NCI-H187 (cell line): Measurements from ENCODE around the gene SLC29A2.
A peak's percentile ranks its signal among the peaks of the same experiment; 100 is the strongest.

Experiments used
- DNase-seq, 2 experiments: peaks; one replicate each; lab custom pipeline; 2025; lab: John Stamatoyannopoulos, UW

The SLC29A2 gene, protein sequence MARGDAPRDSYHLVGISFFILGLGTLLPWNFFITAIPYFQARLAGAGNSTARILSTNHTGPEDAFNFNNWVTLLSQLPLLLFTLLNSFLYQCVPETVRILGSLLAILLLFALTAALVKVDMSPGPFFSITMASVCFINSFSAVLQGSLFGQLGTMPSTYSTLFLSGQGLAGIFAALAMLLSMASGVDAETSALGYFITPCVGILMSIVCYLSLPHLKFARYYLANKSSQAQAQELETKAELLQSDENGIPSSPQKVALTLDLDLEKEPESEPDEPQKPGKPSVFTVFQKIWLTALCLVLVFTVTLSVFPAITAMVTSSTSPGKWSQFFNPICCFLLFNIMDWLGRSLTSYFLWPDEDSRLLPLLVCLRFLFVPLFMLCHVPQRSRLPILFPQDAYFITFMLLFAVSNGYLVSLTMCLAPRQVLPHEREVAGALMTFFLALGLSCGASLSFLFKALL

DNA sequence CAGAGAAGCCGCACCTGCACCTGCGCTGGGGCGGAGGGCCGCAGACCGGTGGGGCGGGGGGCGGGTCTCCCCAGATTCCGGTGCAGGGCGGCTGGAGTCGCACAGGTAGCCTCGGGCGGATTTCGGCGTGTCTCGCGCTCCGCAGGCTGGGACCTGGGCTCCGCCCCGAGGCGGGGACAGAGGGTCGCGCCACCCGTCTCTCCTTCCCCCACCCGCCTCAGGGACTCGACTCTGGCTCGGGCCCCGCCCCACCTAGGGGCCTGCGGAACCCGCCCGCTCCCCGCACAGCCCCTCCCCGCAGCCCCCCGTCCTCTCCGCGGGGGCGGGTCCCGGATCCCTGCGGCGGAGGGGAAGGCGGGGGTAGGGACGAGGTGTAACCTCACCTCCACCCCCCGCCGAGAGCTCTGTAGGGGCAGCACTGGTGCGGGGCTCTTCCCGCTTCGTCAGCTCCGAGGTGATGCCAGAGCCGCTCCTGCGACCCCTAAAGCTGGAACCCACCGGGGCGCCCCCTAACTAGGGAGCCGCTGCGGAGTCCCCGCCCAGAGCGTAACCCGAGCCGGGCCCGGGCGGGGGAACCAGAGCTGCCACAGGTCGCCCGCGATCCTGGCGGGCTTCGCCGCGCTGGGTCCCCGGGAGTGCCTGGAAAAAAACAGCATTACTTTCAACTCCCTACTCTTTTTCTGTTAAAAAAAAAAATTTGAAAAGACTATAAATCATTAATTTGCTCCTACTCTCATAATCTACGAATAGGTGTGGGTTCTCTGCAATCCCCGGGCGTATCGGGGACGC lies at the start of gene SLC29A2:
Gene SLC29A2 (minus strand): TSS at position 134 of the 789 bp plus-strand sequence. CDS start 169 bp downstream, outside the sequence.
- peak; percentile 68 to 85 for DNase-seq

GRCh38 chr11:66420671-66421476 lies 49.3 kb upstream of the SLC29A2 start, which contains the start of gene NPAS4:
Gene NPAS4 (plus strand): TSS chr11:66421035. CDS start chr11:66421180, 145 bp downstream.
- no peak for DNase-seq

GRCh38 chr11:66419825-66420224 lies 48.3 kb upstream of the SLC29A2 start:
- no peak for DNase-seq

- no peak for DNase-seq
These were observed 47.4 kb upstream of the SLC29A2 start for GRCh38 chr11:66418986-66419308.

GRCh38 chr11:66418168-66418985 lies 46.8 kb upstream of the SLC29A2 start:
- DNase-seq: no peak

GRCh38 chr11:66417000-66417399 lies 45.4 kb upstream of the SLC29A2 start:
- DNase-seq: no peak

- DNase-seq: no peak
These were observed 43.9 kb upstream of the SLC29A2 start for GRCh38 chr11:66415423-66415822.

DNA sequence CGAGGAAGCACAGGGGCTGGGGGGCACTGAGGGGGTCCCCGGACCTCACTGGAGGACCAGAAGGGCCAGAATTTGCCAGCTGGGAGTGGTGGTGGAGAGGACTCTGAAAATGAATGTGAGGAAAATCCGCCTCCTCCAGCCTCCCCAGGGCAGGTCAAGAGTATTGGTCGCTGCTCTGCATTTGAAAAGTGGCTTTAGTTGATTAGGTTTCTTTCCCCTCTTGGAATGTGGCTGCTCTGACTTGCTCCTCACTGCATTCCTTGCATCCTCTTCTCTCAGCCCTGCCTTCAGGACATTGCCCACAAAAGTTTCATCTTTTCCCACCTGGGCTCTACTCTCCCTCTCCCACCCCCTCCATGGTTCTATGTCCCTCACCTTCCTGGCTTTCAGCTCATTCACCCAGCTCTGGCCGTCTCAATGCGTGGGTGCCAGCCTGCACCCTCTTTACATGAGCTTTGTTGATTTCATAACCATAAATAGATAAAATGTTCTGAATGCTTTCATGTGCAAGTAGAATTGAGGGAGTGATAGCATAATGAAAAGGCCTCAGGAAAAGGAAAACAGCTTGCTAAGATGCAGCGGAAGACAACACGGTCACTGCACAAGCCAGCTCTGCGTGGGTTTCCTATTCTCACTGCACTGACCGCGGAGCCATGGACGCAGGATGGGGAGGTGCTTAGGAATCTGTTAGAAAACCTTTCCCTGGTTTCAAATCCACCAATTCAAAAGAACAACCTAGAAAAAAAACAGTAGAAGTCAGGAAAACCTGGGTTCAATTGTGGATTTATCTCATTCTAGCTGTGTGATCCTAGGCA lies 42.8 kb upstream of the SLC29A2 start:
- DNase-seq: no peak

DNA sequence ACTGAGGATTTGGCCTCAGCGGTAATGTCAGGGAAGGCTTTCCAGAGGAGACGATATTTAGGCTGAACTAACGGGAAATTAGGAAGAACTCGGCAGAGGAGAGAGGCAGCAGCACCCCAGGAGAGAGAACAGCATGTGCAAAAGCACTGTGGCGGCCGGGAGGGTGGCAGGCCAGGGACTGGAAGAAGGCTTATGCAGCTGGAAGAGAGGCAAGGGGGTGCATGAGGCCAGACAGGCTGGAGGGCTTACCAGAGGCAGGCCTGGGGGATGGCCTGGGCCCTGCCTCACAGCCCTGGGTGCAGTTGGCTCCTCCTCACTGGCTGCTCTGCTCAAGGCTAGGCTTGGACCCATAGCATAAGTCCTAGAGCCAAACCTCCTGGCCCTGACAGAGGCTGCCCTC lies 41.6 kb upstream of the SLC29A2 start:
- no peak for DNase-seq

DNA sequence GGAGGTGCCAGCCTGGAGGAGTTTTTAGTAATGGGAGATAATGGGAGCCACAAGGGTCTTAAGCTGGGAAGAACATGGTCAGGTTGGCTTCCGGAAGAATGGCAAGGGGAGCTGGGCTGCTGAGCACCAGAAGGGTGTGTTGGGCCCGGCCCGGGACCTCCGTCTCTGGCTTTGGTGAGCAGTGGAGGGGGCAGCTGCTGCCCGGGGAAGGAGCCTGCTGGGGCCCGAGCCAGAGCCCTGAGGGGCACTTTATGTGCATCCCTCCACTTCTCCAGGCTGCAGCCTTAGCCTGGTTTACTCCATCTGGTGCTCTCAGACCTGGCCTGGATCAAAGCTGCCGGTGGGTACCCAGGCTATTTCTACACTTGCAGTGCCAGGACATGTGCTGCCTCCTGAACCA lies 40.5 kb upstream of the SLC29A2 start:
- DNase-seq: no peak

DNA sequence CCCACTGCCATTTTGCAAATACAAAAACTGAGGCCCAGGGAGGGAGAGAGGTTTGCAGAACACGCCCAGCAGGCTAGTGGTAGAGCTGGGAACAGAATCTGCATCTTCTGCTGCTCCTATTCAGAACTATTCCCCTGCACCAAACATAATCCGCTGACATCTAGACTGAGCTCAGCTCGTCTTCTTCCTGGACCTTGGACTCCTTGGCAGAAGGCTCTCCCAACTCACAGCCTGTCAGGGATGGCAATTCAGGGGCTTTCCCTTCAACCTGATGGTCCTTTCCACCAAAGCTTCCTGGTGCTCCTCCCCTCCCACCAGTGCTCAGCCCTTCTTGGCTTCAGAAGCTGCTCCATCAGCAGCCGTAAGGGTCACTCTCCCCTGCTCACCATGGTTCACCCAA lies 39.8 kb upstream of the SLC29A2 start:
- no peak for DNase-seq

DNA sequence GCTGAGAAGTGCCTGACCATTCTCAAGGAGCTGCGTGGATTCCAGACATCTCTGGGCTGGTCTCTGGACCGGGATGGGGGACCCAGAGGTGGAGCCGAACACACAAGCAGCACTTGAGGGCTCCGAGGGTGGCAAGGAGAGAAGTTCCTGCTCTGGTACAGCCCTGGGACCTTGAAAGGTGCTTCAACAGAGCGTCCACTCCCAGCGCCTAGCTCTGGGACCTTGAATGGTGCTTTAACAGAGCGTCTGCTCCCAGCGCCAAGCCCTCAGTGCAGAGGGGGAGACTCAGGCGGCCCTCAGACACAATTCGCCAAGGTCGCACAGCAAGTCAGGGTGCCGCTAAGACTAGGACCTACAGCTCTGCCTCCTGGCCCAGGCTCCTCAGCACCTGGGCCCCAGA lies 38.6 kb upstream of the SLC29A2 start:
- no peak for DNase-seq

GRCh38 chr11:66409226-66409625 lies 37.7 kb upstream of the SLC29A2 start:
- no peak for DNase-seq

DNA sequence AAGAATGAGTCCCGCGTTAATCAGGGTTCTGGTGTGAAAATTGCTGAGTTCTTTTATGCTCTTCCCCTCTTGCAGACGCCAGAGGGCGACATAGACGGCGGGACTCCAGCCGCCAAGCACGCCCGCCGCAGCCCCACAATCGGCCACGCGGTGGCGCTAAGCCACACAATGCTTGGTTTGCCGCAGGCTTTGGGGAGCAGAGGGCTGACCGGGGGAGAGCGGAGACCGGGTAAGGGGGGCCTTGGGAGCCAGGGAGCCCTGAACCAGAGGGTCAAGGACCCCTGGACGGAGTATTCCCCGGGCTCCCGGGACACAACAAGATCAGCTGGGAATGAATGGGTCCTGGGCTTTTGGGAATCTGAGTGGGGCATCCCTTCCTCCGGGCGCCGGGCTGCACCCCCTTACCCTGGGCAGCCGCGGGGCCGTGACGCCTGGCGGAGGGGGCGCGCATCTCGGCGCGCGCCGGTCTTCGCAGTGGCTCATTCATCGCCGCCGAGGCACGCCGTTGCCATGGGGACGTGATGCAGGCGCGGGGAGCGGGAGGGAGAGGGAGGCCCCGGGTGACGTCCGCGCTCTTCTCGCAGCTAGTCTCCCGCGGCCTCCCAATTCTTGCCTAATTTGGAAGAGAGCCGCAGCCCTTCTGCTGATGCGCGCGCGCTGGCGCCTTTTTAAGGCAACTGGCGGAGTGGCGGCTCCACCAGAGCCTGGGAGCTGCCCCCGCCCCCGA lies 37.1 kb upstream of the SLC29A2 start:
- DNase-seq: peak; percentile 55 to 81

- DNase-seq: no peak
These were observed 36.1 kb upstream of the SLC29A2 start for GRCh38 chr11:66407651-66408050.

DNA sequence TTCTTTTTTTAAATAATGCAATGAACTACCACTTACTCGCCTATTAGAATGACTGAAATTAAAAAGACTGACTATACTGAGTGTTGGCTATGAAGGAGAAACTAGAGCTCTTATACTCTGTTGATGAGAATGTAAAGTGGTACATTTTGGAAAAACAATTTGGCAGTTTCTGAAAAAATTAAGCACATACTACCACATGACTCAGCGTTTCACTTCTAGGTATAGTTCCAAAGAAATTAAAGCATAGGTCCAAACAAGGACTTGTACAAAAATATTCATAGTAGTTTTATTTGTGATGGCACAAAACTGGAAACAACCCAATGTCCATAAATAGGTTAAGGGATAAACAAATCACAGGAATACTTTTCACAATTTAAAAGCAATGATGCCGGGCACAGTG lies 22.4 kb upstream of the SLC29A2 start:
- DNase-seq: no peak

DNA sequence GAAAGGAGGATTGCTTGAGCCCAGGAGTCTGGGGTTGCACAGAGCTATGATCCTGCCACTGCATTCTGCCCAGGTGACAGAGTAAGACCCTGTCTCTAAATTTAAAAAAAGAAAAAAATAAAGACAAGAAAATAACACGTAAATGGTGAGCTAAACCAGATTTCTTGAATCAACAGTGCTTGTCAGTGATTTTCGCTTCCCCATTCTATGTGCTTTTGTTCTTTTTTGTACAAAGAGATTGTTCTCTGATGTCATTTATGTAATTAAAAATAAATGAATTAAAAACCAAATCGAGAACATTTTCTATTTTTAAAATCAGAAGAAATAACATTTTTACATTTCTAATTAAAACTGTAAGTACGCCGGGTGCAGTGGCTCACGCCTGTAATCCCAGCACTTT lies 19.8 kb upstream of the SLC29A2 start:
- DNase-seq: no peak

GRCh38 chr11:66388780-66389386 lies 17.3 kb upstream of the SLC29A2 start:
- DNase-seq: peak; percentile 22 to 39
